Activated CD4-positive, alpha-beta T cell treated with anti-CD3 and anti-CD28 coated beads, Interleukin-2, Interleukin-6, amounts not matched to agents 100 ng/mL and 50 ng/mL, durations not matched to agents 16 hours and 8 hours (primary cell): ENCODE data around the gene TMEM204.

Experiments used
- DNase-seq: peaks from one replicate; pipeline ENCODE4 v3.0.0-alpha.2; 2020

TMEM204 gene

DNA sequence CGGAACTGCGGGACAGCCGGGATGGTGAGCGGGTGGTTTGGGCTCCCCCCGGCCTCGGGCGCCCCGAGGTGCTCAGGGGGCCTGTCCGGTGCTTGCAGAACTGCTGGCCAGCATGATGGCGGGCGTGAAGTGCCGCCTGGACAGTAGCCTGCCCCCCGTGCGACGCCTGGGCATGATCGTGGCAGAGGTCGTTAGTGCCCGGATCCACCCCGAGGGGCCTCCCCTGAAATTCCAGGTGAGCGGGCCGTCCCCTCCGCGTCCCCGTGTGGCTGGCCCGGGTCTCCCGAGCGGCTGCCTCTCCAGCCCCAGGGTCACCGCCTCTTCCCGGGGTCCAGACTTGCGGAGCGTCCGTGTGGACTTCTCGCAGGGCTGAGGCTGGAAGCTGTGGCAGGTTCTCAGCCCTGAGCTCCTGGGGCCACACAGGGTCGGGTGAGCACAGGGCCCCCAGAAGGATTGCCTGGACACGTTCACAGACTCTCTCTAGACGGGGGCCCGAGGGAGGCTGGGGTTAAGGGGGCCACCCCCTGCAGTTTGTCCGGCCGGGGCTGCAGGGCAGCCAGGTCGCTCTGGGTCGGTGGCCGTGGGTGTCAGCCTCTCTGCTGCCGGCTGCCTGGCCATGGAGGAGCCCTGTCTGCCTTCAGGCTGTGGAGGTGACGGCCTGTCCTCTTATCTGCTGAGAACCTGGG, 32.9 kb upstream of the TMEM204 start:
- no peak for DNase-seq

DNA sequence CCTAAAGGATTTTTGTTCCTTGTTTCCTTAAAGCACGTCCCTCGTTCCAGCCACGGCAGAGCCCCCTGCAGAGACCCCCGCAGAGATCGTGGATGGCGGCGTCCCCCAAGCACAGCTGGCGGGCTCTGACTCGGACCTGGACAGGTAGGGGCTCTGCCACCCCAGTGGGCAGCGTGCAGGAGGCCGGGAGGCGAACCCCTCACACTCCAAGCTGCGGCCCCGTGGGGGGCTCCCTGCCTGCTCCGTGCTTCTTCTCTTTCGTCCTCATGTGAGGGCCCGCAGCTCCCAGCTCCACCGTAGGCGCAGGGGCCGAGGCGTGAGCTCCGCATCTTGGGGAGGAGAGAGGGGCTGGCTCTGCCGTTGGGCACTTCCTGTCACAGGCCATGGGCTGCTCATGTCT, 31.8 kb upstream of the TMEM204 start:
- no peak for DNase-seq

DNA sequence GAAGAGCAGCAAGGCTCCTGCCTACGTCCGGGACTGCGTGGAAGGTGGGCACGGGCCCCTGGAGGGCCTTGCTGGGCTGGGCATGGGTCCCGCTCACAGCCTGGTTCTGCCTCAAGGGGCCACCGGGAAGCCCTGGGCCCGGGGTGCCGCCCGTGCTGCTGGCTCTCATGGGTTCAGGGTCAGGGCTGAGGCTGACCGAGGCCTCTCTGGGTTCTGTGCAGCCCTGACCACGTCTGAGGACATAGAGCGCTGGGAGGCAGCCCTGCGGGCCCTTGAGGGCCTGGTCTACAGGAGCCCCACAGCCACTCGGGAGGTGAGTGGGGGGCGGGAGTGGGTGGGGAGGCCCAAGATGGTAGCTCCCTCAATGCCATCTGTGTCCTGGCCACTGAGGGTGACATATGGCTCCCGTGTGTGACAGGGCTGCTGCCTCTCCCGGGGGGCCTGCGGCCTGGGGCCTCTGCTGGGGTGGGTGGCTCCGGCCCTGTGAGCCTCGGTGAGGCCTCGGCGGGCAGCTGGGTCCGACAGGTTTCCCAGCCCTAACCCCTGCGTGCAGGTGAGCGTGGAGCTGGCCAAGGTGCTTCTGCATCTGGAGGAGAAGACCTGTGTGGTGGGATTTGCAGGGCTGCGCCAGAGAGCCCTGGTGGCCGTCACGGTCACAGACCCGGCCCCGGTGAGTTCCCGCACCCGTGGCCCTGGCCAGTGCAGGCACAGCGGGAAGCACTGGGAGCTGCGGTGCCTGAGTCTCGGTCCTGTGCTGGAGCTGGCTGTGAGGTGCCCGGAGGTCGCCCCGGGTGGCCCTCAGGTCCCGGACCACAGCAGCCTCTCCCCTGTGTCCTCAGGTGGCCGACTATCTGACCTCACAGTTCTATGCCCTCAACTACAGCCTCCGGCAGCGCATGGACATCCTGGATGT, 31.1 kb upstream of the TMEM204 start:
- DNase-seq = no peak

DNA sequence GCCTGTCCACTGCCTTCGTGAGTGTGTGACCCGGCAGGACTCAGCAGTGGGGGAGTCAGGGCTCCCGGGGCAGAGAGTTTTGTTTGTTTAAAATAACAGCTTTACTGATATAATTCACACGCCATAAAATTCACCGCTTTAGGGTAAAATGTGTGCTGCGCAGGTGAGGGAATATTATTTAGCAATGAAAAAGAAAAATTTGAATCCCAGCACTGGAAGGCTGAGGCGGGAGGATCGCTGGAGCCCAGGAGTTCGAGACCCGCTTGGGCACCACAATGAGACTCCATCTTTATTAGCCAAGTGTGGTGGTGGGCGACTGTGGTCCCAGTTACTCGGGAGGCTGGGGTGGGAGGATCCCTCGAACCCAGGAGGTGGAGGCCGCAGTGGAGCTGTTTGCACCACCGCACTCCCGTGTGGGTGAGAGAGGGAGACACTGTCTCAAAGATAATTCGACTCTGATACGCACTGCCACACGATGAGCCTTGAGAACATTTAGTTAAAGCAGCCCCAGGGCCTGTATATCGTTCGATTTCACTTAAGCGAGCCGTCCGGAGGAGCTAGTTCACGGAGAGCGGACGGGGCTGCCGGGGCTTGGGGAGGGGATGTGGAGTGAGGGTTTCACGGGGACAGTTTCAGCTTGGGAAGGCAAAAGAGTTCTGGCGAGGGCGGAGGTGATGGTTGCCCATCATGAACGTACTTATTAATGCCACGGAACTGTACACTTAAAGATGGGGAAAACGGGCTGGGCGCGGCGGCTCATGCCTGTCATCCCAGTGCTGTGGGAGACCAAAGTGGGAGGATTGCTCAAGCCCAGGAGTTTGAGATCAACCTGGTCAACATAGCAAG, 30.1 kb upstream of the TMEM204 start:
- no peak for DNase-seq

DNA sequence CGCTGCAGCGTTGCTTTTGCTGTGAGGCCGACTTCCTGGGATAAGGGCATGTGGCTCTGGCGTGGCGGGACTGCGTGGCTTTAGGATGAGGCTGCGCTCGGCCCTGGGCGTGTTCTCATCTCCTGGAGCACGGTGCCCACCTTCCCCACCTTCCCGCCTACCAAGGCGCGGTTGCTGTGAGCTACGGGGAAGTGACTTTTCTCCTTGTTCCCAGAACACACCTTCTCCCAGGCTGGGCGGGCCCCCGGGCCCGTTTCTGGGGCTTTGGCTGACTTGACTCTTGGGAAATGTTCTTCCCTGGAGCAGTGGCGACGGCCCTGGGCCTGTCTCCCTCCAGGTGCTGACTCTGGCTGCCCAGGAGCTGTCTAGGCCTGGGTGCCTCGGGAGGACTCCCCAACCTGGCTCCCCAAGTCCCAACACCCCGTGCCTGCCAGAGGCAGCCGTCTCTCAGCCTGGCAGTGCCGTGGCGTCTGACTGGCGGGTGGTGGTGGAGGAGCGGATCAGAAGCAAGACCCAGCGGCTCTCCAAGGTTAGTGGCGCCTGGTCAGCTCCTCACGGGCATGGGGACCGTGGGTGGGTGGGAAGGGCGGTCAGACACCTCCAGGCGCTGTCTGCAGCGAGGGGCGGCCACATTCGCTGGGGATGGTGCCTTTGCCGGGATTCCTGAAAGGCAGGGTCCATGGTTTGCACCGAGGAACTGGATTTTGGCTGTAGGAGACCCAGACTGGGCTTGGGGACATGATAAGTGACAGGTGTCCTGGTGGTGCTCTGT, 28.2 kb upstream of the TMEM204 start:
- DNase-seq = no peak

DNA sequence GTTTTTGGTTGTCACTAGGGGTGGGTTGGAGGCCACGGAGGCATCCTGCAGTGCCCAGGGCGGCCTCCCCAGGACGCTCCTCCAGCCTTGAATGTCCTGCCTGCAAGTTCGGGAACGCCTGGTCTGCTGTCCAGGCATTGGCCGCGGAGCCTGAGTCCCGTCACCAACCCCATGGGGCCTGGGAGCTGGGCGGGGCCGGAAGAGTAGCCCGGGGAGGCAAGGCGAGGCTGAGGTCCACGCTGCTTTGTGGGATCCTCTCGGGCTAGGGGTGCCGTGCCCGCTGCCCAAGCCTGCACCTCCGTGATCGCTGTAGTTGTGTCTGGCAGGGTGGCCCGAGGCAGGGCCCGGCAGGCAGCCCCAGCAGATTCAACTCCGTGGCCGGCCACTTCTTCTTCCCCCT, 27.6 kb upstream of the TMEM204 start:
- no peak for DNase-seq

DNA sequence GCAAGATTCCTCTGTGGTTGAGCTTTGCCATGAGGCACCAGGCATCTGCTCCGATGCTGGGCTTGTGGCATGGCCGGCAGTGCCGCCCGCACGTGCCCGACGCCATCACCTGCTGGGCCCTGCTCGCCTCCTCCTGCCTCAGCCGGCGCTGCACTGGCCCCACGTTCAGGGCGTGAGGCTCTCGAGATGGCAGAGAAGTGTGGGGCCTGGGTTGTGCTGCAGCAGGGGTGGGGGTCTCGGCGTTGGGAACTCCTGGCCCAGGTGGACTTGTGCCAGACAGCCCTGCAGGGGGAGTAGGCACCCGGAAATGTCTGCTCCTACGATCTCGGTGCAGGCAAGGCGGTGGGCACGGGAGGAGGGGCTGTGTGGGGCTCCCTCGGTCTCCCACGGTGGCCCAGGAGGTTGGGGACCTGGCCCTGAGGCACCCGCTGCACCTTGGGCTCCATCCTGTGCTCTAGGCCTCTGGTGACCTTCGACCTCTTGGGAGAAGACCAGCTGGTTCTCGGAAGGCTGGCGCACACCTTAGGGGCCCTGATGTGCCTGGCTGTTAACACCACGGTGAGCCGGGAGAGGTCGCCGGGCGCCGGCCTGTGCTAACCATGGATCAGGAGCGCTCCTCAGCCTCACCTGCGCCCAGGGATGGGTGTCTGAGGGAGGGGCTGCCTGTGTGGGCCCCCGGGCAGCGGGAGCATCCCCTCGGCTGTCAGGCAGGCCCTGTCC, 26.8 kb upstream of the TMEM204 start:
- no peak for DNase-seq

DNA sequence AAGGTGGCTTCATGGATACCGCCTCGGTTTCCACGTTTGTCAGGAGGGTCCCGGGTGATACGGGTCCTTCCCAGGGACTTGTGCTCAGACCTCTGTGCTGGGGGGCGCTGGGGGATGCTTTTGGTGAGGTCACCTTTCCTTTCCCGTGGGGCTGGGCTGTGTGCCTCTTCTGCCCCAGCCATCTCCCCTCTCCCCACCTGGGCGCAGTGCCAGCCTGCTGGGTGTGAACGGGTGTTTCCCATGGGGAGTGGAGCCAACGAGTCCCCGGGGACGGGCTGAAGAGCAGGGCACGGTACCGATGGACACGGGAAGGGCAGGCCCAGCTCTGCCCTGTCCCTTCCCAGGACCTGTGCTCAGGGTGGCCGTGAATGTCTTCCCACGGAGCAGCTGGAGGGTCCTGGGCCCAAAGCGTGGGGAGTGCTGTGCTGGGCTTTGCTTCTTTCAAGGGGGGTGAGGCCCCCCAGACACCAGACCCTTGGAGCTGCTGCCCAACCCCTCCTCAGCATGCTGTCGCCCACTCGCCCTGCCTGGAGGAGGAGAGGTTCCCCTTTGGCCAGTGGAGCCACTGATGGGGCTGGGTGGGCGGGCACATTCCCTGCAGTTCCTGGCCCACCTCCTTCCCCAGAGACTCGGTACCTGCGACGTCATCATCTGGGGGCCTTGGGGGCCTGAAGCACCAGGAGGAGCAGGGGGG, 24.8 kb upstream of the TMEM204 start:
- DNase-seq = no peak

DNA sequence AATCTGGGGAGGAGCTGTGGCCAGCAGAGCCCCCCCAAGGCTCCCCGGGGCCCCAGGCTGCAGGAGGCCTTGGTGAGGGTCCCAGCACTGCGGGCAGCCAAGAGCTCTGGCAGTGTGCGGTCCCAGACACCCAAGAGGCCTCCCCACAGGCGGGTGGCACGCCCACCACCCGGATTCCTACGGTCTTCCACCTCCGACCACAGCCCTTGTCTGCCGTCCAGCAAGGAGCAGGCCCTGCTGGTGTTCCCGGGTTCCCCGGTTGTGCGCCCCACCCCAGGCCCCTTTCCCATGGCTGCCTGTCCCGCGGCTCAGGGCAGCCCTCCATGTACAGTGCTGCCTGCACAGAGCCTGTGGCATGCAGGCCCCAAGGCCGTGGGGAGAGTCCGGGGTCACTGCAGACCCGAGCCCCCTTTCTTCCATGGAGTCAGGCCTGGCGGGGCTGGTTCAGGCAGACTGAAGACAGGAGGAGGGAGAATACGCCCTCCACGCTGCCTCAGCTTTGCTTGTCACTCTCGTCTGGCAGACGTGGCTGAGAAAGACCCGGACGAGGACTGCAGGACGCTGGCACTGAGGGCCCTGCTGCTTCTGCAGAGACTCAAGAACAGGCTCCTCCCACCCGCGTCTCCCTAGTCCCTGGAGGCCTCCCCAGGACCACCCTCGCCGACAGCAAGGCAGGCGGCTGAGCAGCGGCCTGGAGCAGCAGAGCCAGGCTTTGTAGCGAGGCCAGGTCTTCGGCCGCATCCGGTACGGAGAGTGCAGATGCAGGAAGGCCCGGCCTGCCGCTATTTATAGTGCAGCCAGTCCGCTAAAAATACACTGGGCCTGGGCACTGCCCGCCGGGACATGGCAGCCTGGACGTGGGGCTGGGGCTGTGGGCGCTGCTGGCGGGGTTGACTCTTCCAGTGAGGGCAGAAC, 23.9 kb upstream of the TMEM204 start:
- no peak for DNase-seq

DNA sequence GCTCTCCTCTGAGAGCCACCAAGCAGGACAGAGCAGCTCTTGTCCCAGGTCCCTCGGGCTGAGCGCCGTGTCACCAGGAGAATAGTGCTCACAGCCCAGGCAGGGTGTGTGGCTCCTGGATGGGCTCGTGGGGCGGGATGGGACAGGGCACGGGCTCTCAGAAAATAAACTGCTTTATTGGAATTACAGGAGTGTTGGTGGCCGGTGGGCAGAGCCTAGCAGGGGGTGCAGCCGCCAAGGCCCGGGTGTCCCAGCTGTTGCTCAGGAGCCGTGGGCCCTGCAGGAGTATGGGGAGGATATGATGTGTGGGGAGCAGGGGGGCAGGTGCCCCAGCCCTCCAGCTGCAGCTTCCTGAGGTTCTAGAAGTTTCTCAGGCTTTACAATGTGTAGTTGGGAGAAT, 23.2 kb upstream of the TMEM204 start:
- no peak for DNase-seq

DNA sequence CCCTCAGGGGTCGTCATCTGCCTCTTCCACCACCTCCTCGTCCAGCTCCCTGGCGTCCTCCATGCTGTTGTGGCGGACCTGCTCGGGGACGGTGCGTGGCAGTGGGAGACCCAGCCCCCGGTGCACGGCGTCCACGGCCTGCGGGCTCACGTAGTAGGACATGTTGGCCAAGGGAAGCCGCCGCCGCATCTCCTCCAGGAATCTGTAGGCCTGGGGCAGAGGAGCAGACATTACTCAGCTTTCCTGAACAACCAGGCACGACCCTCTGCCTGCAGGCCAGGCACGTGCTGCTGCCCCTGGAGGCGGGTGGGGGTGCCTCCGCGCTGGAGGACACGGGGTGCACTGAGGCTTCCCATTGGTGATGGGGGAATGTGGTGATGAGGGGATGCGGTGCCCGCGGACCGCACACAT, 22.5 kb upstream of the TMEM204 start:
- DNase-seq = no peak

DNA sequence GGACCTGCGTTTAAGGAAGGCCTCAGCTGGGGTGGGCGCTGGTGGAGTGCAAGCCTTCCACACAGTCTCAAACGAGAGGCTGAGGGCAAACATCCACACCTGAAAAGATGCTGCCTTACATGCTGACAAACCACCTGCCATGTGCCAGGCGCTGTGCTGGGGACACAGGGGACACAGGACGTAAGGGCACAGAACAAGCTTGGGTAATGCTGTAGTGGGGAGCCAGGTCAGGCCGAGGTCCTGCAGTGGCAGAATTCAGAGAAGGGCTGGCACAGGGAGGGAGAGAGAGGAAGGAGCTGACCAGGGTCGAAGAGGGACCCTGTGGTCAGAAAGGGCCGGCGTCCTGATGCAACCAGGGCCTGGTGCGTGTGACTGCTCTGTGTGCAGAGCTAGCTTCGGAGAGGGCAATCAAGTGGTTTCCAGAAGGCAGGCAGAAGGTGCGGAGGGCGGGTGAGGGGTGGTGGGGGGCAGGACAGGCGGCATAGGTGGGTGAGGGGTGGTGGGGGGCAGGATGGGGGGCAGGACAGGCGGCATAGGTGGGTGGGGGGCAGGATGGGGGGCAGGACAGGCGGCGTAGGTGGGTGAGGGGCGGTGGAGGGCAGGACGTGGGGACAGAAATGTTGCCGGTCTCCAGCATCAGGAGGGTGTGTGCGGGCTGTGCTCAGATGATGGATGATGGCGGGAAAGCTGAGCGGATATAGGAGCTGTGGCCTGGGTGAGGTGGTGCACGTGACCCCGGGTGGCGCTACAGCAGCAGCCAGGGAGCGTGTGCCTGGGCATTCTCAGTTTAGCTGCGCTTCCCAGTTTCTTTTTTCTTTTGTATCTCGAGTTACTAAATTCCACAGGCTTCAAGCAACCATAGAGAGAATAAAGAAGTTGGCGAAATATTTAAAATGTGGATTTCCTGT, 21.6 kb upstream of the TMEM204 start:
- DNase-seq = no peak

DNA sequence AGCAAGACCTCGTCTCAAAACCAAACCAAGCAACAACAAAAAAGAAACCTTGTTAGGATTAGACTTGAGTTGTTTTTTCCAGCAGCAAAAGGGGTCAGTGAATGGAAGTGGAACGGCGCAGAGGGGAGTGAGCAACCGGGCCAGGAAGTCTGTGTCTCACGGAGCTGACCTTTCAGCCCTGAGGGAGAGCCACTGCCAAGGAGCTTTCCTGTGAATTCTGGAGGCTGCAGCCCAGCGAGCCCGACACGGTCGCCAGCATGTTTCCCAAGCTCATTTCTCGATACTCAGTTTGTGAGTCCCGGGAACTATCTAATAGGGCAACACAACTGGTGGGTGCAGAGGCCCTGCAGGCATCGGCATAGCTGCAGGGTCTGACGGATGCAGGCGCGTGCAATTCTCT, 20.7 kb upstream of the TMEM204 start:
- DNase-seq = no peak

DNA sequence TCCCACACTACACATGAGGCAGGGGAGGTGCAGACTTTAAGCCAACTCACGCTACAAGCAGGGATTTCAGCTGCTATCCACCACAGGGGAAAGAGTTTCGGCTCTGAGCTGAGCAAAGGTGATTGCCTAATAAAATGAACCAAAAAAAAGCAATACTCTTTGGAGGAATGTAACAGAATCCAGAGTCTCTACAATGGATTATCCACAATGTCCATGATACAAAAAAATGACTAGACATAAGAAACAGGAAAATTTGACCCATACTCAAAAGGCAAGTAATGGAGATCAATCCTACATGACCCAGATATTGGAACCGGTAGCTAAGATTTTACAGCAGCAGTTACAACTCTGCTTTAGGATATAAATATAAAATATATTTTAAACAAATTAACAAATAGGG, 19.0 kb upstream of the TMEM204 start:
- no peak for DNase-seq

DNA sequence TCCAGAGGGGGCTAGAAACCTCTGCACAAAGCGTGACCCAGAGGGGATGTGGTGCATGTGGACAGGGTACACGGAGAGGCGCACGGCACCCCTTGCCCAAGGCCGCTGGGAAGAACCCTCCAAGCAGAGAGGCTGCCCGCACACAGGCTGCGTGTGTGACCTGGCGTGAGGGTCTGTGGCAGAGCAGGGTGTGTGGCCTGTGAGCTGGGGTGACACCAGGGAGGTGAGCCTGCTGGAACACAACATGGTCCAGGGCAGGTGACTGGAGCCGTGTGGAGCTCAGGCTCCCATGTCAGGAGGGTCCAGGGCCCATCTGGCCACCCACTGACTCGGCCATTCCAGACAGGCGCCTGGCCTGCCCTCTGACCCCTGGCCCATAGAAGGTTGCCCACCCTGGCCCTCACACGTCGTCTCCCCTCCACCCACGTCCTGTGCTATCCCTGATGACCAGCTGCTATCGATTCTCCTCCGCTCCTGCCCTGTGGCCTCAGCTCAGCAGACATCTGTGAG, 14.8 kb upstream of the TMEM204 start:
- DNase-seq = no peak

DNA sequence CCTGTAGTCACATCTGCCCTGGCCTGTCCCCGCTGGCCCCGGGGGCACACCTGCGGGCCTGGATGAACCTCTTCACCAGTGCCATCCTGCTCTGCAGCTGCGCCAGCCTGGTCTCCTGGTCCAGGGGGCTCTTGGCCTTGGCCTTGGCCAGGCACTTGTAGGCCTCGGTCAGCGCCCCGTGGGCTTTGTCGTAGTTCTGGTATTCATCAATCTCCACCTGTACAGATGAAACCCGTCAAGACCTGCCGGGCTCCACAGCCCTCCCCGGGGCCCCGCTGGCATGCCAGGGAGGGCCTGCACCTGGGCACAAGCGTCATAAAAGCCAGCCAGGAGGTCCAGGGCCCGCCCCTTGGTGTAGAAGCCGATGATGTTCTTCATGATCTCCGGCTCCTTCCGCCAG, 13.6 kb upstream of the TMEM204 start:
- no peak for DNase-seq

DNA sequence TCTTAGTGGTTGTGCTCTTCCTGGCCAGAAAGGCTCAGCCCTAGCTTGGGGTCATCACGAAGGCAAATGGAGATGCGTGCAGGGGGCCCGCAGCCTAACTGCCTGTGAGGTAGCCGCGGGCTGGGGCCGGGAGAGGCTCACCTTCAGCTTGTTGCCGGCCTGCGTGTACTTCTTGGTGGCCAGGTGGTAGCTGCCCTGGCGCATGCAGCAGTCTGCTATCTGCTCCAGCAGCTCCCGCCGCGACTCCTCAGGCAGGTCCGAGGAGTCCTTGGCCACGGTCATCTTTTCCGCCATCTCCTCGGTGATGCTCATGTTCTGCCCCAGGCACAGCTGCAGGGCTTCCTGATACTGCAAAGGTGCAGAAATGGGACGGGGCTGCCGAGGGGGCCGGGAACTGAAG, 13.0 kb upstream of the TMEM204 start:
- DNase-seq = no peak

DNA sequence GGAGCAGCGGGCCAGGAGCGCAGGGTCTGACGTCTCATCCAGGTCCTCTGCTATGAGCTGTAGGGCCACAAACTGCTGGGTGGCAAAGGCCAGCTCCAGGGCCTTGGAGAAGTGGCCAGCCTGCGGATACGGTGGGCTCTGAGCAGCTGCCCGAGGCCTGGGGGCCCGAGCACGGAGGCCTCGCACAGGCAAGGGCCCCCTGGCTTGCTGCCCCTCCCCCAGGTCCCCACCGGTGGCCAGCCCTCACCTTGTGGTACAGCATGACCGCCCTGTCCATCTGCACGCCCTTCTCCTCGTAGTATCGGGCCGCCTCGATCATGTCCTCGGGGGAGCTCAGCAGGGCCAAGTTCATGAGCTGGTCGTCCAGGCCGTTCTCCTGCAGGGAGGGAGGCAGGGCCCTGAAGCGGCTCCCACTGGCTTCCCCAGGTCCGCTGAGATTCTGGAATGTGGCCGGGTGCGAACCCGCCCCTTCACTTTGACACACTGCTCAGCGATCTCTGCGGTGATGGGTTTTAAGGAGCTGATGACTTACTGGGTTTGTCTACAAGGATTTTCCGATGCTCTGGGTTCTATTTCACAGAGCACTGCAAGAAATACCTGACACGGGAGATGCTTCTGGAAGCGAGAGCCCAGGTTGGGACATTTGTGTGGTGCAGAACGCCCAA, 9.8 kb upstream of the TMEM204 start:
- no peak for DNase-seq
